Activated CD4-positive, CD25-positive, alpha-beta regulatory T cell (primary cell): Measurements from ENCODE around the gene FGGY.
"Not testable (repeated sequence)": the region's sequence is repeated elsewhere in the genome, so short reads cannot be mapped to it uniquely, and the experiment has no call there.

Experiments used
- DNase-seq, 4 experiments: peaks; one replicate each; lab custom pipeline; 2025; lab: John Stamatoyannopoulos, UW

Gene FGGY, protein sequence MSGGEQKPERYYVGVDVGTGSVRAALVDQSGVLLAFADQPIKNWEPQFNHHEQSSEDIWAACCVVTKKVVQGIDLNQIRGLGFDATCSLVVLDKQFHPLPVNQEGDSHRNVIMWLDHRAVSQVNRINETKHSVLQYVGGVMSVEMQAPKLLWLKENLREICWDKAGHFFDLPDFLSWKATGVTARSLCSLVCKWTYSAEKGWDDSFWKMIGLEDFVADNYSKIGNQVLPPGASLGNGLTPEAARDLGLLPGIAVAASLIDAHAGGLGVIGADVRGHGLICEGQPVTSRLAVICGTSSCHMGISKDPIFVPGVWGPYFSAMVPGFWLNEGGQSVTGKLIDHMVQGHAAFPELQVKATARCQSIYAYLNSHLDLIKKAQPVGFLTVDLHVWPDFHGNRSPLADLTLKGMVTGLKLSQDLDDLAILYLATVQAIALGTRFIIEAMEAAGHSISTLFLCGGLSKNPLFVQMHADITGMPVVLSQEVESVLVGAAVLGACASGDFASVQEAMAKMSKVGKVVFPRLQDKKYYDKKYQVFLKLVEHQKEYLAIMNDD

DNA sequence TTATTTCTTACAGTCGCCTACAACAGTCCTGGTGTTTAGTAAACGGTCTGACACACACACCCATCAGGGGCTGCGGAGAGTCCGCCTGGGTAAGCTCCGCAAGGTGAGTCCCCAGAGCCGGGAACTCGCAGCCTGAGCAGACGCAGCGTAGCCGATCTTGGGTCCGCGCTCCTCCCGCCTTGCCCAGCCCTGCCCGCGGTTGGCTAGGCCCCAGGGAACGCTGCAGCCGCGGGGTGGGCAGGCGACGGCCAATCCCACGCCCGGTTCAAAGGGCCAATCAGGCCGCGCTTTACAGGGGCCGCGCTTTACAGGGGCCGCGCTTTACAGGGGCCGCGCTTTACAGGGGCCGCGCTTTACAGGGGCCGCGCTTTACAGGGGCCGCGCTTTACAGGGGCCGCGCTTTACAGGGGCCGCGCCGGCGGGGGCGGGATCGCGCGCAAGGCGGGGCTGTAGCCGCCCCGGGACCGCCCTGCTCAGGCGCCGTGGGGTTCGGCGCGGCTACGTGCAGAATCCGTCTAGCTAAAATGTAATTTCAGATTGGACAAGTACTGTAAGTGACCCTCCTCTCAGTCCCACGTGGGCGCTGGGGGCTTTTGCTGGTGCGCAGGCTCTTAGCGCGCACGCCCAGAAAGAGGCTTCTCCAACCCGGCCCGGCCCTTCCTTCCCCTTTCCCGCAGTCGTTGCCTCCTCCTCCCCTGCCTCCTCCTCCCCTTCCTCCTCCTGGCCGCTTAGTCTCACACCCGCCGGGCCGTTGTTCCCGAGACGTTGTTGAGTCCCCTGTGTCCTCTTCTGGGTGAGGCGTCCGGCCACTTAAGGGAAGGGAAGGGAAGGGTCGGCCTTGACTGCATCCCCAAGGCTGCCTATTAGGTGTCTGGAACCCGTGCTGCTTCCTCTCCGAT, at the start of gene FGGY:
Gene FGGY (plus strand): TSS at position 737 of the 899 bp plus-strand sequence. CDS start 24,456 bp downstream, outside the sequence.
- peak; percentile 51 to 62 (median 58) for DNase-seq

DNA sequence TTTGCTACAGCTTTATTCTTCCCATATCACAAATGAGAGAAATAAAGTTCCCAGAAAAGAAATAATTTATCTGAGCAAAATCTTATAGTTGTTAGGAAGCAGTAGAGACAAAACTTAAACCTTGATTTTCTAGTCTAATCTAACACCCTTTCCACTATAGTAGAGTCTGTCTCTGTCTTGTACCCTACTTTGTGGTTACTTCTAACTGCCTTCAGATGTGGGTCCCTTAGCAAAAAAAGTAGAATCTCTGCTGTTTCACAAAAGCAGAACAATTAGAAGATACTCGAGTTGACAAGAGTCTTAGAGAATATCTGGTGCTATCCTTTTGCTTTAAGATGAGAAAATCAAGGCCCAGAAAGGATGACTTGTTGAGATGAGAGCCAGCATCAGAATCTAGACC, 48.1 kb upstream of the FGGY start:
- no peak for DNase-seq

DNA sequence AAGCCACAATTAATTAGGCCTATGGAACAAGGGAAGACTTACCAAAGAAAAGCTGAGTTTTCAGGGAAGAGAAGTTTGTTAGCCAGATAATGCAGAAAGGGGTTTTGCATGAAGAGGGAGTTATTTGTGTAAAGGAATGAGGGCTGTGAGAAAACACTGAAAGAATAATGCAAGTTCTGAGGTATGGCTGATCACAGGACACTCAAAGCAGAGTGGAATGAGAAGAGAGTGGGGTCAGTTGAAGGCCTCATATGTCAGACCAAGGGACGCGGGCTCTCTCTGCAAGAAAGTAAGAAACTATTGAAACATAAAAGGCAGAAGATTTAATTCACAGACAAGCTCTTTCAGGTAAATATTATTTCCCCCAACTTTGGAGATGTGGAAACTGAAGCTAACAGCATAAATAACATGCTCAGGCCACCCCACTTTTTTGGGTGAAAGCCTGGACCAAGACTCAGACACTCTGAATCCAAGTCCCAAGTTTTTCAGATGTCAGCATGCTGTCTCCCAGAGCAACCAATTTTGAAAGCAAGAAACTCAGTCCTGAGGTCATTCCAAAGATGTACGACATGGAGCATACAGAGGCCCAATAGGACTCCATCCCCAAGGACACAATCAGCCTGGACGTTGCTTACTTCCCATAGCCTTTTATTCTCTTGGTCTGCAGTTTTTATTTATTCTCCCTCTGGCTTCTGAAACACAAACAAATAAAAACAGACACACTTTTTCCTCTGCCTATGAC, 47.3 kb upstream of the FGGY start:
- no peak for DNase-seq

DNA sequence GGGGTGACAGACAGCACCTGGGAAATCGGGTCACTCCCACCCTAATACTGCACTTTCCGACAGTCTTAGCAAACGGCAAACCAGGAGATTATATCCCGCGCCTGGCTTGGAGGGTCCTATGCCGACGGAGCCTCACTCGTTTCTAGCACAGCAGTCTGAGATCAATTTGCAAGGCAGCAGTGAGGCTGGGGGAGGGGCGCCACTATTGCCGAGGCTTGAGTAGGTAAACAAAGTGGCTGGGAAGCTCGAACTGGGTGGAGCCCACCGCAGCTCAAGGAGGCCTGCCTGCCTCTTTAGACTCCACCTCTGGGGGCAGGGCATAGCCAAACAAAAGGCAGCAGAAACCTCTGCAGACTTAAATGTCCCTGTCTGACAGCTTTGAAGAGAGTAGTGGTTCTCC, 45.8 kb upstream of the FGGY start:
- DNase-seq = not testable (repeated sequence)

DNA sequence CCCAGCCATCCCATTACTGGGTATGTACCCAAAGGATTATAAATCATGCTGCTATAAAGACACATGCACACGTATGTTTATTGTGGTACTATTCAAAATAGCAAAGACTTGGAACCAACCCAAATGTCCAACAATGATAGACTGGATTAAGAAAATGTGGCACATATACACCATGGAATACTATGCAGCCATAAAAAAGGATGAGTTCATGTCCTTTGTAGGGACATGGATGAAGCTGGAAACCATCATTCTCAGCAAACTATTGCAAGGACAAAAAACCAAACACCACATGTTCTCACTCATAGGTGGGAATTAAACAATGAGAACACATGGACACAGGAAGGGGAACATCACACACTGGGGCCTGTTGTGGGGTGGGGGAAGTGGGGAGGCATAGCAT, 40.5 kb upstream of the FGGY start:
- DNase-seq = not testable (repeated sequence)

DNA sequence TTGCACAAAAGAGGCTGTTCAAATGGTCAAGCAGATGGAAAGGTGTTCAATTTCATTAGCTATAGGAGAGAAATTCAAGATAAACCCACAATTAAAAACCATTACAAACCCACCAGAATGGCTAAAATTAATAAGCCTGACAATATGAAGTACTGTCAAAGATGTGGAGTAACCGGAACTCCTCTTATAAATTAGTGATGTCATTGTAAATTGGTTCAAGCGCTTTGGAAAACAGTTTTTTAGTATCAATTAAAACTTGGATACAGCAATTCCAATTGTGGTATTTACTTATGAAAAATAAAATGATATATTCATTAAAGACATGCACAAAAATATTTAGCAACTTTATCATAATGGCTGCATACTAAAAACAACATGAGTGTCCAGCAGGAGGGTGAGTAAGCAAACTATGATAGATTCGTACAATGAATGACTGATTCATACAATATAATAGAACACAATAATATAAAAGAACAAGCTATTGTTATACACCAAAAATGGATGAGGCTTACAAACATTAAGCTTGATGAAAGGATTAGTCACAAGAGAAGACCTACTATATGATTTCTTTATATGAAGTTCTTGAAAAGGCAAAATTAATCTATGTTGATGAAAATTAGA, 38.4 kb upstream of the FGGY start:
- DNase-seq = no peak

DNA sequence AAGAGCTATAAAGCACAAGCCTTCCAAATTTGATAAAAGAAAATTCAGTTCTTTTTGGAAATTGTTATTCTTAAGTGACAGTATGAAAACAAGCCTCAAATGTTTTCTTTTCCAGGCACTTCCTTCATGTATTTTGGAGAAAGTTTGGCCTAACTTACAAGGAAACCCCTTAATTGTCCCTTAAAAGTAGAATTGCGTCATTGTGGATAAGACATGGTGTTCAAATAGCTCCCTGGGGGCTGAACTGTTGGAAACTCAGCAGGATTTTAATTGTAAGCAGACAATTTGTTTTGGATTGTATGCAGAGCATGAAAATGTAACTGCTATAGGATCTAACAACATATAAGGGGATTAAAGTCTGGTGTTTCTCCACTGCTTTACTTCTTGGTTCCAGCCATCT, 35.4 kb upstream of the FGGY start:
- no peak for DNase-seq

DNA sequence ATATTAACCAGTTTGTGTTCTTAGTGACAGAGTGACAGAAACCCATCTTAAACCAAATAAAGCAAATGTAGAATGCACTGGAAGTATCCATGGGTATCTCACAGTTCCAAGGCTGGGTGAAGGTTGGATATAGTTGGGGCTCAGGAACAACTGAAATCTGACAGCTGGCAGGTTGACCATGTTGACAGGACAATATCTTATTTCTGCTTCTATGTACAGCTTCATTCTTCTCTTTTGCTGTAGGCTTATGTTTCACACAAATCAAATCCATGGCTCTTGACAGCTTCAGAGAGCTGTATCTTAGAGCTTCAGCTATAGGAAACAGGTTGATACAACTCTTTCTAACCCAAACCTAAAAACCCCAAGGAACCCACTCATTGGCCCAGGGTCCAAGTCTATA, 34.3 kb upstream of the FGGY start:
- no peak for DNase-seq

DNA sequence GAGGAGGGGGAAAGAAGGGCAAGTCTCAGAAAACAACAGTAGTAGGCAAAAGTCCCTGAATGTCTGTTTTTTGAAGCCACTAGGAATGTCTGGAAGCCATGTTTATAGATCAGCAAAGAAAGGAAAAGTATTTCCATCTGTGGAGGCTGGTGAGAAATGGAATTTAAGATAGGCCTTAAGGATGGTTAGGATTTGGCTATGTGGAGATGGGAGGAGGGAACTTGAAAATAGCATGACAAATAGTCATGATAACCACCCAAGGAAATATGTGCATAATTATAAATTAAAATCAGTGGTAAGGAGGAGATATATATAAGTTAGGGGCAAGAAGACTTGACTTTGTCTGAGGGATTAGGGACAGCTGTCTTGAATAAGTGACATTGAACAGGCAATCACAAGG, 33.8 kb upstream of the FGGY start:
- no peak for DNase-seq

DNA sequence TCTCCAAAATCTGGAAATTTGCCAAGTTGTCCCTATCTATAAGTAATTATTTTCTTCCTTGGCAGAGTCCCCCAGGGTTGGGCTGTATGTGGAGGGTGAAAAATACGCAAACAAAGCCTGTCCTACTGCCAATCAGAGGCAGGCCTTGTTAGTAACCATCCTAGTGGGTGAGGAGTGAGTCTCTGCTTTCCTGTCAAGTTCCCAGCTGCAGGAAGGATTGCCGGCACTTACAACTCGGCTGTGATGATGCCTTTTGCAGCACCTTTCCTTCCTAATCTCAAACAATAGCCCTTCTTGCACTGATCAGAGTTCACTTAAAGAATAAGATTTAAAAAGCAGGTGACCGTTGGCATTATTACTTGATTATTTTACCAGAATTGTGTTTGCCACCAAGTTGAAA, 31.3 kb upstream of the FGGY start:
- no peak for DNase-seq

DNA sequence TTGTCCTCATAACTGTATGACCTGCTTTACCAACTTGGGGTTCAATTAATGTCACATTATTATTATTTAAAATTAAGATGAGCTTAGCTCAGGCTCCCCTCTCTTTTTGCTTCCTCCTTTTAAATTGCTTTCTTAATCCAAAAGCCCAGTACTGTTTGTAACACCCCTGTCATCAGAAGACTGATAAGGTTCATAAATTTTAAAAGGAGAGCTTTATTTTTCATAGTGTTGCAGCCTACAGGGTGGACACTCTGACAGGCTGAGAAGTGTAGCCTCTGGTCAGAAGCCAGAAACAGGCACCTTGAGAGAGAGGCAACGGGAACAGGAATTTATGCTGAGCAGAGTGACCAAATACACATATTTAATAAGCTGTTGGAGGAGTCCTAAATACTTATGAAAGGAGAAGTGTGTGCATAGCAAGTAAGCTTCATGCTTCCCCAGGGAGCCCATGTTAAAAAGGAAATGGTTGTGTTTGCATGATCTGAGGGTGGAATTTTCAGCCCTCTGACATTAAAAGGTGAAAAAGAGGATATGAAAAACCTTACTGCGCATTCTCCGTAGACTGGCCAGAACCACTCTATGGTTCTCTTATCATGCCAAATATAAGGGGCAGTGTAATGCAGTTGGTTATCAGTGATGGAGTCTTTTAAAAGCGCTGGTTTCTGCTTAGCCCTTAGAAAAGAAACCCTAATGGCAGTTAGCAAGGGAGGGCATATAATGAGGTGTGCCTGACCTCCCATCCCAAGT, 30.5 kb upstream of the FGGY start:
- DNase-seq = no peak

DNA sequence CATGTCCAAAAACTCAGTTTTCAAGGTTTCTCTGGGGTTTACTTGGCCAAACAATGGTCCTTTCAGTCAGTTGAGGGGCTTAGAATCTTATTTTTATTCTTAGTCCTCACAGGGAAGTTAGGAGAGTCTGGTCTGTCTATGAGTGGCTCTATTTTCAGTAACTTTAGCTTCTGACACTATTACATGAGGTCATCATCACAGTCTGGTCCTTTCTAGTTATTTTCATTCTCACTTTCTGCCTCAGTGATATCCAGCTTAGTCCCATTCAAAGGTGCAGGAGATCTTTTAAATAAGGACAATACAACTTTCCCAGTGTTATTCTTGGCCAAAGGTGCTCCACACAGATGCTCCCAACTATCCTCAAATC, 30.0 kb upstream of the FGGY start:
- no peak for DNase-seq

DNA sequence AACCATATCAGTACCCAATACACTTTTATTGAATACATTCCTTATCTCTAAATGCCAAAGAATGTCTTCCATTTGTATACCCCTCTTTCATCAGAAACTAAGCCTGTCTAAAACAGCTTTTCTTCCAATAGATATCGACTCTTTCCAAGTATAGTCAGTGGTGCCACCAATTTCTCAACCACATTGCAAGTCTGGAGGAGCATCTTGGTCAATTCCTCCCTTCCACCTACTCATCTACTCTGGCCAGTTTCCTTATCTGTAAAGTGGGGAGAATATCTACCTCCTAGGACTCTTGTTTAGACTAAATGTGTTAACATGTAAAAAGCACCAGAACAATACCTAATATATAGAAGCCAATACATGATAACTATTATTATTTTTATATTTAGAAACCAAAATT, 28.5 kb upstream of the FGGY start:
- DNase-seq = no peak

DNA sequence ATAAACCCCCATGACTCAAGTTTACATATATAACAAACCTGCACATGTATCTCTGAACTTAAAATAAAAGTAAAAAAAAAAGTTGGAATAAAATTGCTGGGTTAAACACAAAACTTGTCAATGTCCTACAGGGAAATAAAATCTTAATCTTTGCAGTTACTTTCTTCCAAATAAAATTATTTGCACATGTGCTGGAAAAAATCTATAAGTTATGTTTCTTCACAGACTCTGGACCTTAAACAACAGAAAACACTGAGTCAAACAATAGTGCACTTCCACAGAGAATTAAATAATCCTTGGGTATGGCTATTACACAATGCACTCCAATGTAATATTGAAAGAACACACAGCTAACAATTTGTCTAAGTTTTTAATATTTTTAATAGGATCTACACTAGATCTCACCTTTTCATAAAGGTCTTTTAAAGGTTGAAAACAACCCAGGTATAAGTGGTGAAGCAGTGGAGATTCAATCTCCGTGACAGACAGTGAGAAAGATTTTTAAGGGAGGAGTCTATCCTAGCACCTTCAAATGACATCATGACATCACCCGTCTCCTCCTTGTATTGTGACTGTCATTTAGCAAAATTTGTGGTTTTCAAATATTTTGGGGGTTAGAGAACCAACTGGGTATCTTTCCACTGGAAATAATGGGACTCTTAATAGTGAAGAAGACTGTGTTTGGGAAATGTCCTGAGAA, 25.2 kb upstream of the FGGY start:
- DNase-seq = no peak

DNA sequence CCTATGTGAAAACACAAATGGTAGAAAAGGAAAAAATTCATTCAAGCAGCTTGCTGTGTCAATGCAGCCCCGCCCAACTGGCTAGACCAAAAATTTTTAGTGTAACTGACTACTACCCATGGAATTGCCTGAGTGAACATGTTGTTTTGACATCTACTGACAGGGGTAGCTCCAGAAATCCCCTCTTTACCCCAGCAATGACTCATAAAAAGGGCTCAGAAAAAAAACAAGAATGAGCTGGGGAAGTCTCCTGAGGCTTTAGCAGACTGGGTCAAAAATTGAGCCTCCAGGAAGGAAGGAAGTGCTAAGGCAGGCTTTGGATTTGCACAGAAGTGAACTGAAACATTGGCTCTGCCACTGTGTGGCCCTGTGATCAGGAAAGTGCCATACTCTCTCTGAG, 24.4 kb upstream of the FGGY start:
- DNase-seq = no peak

DNA sequence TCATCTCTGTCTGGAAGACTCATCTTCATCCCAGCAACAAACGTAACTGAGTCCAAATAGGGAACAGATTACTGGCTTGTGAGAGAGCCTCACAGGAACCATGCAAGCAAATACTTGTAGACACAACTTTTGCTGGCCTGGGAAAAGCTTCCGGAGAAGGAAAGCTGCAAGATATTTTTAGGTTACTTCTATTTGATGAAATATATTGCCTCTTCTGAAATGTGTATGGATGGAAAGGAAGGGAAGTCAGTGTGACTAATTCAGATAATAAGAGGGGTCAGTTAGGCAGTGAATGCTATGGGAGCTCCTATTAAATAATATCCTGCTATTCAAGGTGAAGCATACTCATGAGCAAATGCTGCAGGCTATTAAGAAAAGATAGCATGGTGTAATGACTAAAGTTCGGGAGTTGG, 20.4 kb upstream of the FGGY start:
- DNase-seq = no peak

DNA sequence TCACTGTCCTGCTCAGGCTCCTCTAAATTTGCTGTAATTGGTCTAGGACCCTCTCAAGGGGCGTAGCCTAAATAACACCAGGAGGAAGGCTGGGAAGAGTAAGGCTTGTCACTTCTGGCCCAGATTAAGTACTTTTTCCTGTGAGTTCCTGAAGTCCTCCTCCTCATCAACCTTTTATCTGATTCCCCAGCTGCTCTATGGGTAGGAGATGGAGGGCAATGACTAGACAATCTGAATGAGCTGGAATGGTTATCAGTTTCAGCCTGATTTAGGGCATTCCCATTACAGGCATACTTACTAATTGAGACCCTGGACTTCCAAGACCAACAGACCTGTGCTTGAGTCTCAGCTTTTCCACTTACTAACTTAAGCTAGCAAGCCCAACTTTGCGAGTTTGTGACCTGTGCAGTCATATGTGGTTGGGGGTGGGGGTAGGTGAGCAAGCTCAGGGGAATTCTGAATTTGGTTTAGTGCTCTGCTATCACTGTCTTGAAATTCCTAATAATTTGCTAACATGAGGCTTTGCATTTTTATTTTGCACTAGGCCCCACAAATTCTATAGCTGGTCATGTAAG, 18.0 kb upstream of the FGGY start:
- no peak for DNase-seq

DNA sequence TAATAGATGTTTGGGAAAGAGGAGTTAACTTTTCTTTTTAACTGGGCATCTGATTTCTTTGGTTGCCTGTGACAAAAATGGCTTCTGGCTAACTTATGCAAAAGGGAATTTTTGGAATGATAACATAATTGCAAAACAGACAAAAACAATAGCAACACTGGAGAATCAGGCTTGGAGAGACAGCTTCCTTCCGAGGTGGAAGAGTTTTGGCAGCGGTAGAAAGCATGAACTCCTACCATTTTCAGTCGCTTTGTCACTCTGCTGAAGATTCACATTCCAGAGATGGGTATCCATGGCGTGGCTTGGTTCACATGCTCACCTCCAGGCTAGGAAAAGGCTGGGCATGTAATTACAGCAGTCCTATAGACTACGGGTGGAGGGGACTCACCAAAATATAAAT, 17.2 kb upstream of the FGGY start:
- DNase-seq = no peak

DNA sequence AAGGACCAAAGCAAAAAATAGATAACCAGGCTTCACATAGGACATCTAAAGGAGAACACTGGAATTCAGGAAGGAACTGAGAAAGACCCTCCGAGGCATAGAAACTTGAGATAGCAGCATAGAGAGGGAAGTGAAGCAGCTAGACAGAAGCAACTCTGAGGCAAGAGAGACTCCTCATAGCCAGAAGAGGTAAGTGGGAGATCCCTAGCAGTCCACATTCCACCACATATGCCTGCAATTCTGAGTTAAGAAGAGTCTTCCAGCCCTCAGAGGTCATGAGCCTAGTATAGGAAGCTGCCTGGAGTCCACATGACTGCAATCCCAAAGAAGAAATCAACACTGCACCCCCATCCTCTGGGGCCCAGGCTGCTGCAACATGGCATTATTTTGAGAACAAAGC, 13.9 kb upstream of the FGGY start:
- no peak for DNase-seq

DNA sequence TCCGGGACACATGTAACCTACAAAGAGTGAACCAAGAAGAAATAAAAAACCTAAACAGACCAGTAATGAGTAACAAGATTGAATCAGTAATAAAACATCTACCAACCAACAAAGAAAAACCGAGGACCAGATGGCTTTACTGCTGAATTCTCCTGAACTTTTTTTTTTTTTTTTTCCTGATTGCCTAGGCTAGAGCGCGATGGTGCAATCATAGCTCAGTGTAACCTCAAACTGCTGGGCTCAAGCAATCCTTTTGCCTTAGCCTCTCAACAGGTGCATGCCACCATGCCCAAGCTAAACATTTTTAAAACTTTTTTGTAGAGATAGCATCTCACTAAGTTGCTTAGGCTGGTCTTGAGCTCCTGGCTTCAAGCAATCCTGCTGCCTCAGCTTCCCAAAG, 11.2 kb upstream of the FGGY start:
- DNase-seq = no peak
